Smooth muscle cell (in vitro differentiated cells): ENCODE measurements around the gene CRNN. TPM values are rescaled to one million over a fixed set of nuclear protein-coding genes. Genes with fewer than 3 reads are reported as not detected.

Source experiments
- DNase-seq: peaks from one replicate; lab custom pipeline; 2025; ENCODE audit not compliant: unreplicated experiment; lab: John Stamatoyannopoulos, UW
- H2AFZ ChIP-seq: fragments of 200-600 bp; sonication (generic); 2 replicates; pipeline ENCODE4 v1.6.0; 2016; ENCODE audit warnings: antibody characterized with exemption, low read depth, mild to moderate bottlenecking
- H3F3A ChIP-seq: fragments of 200-600 bp; sonication (generic); 2 replicates; pipeline ENCODE4 v1.6.0; 2017; ENCODE audit warnings: antibody characterized with exemption, low read depth
- H3K27ac ChIP-seq: fragments of 200-600 bp; sonication (generic); 2 replicates; pipeline ENCODE4 v1.5.1; 2016; ENCODE audit warnings: low read depth, mild to moderate bottlenecking
- H3K27me3 ChIP-seq: fragments of 200-600 bp; sonication (generic); 2 replicates; pipeline ENCODE4 v1.6.1; 2016; ENCODE audit warnings: low read depth, mild to moderate bottlenecking
- H3K36me3 ChIP-seq: fragments of 200-600 bp; sonication (generic); 2 replicates; pipeline ENCODE4 v1.5.1; 2016; ENCODE audit warnings: low read depth
- H3K4me1 ChIP-seq: fragments of 200-600 bp; sonication (generic); 2 replicates; pipeline ENCODE4 v1.5.1; 2016; ENCODE audit warnings: low read depth
- H3K4me2 ChIP-seq: fragments of 200-600 bp; sonication (generic); 2 replicates; pipeline ENCODE4 v1.6.0; 2016; ENCODE audit warnings: mild to moderate bottlenecking
- H3K4me3 ChIP-seq: fragments of 200-600 bp; sonication (generic); 2 replicates; pipeline ENCODE4 v1.5.1; 2016; ENCODE audit warnings: mild to moderate bottlenecking
- H3K79me2 ChIP-seq: fragments of 200-600 bp; sonication (generic); 2 replicates; pipeline ENCODE4 v1.6.0; 2016; ENCODE audit warnings: low read depth, mild to moderate bottlenecking
- H3K9ac ChIP-seq: fragments of 200-600 bp; sonication (generic); 2 replicates; pipeline ENCODE4 v1.6.0; 2016; ENCODE audit warnings: low read depth
- H3K9me3 ChIP-seq: fragments of 200-600 bp; sonication (generic); replicated peaks from 2 replicates; pipeline ENCODE4 v1.5.1; 2016; ENCODE audit warnings: low read depth
- H4K20me1 ChIP-seq: fragments of 200-600 bp; sonication (generic); 2 replicates; pipeline ENCODE4 v1.6.0; 2016; ENCODE audit warnings: low read depth
- WGBS: methylation state at CpG from one replicate; pipeline ENCODE4 v1.1.7; 2016; ENCODE audit warnings: low lambda C conversion rate; 5-methylcytosine and 5-hydroxymethylcytosine counted together
- polyA plus RNA-seq: library from polyadenylated mRNA; unstranded; fragments of >200 nt; fragmentation: Nextera tagmentation; extraction: Ambion mirVana; gene quantifications from 2 replicates; pipeline ENCODE4 v1.2.1, GENCODE V29; 2016
- total RNA-seq: library from RNA; depleted of rRNA; stranded (reverse); fragments of >200 nt; gene quantifications from 2 replicates; pipeline ENCODE4 v1.2.3, GENCODE V29; 2014
- TF ChIP-seq, protein P1 (sequence below): fragments of 200-600 bp; sonication (generic); IDR thresholded peaks from 2 replicates; pipeline ENCODE4 v1.5.1; 2017; ENCODE audit warnings: borderline replicate concordance, mild to moderate bottlenecking, antibody characterized with exemption; ENCODE audit not compliant: insufficient read depth, poor library complexity, severe bottlenecking

CRNN gene
- total and polyA plus RNA-seq, 2 experiments from 2014 or later = not detected

DNA sequence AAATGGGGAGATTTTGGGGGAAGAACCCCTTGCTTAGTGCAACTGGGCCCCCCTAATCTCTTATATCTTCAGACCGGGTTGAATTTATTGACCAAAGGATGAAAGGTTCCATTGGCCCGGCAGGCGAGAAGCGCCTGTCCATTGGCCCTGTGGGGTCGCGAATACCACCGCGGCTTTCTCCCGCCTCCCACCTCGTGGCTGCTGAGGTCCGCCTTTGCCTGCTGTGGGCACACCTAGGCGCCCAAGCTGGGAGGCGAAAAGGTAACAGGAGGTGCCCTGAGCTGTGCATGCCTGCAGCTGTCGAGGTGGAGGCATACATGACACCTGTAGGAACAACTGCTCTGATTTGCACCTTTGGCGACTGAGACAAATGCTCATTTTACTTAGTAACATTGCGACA is 33.1 kb downstream of the CRNN start:
- no peaks in the 10 kb centered on the region for H3K27me3 ChIP-seq
- H3K4me1 ChIP-seq = no peaks in the 10 kb centered on the region
- no peaks in the 10 kb centered on the region for H3K79me2 ChIP-seq
- no peaks in the 10 kb centered on the region for H3K36me3 ChIP-seq
- TF ChIP-seq, protein P1, sequence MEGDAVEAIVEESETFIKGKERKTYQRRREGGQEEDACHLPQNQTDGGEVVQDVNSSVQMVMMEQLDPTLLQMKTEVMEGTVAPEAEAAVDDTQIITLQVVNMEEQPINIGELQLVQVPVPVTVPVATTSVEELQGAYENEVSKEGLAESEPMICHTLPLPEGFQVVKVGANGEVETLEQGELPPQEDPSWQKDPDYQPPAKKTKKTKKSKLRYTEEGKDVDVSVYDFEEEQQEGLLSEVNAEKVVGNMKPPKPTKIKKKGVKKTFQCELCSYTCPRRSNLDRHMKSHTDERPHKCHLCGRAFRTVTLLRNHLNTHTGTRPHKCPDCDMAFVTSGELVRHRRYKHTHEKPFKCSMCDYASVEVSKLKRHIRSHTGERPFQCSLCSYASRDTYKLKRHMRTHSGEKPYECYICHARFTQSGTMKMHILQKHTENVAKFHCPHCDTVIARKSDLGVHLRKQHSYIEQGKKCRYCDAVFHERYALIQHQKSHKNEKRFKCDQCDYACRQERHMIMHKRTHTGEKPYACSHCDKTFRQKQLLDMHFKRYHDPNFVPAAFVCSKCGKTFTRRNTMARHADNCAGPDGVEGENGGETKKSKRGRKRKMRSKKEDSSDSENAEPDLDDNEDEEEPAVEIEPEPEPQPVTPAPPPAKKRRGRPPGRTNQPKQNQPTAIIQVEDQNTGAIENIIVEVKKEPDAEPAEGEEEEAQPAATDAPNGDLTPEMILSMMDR = no peak
- no peak overlapping the region for H3K9ac ChIP-seq
- H3K9me3 ChIP-seq = no peaks in the 10 kb centered on the region
- no peak overlapping the region for H3K4me3 ChIP-seq
- no peak overlapping the region for H3K27ac ChIP-seq
- H3K4me2 ChIP-seq = no peak overlapping the region
- H4K20me1 ChIP-seq = no peaks in the 10 kb centered on the region
- no peak for DNase-seq
- H2AFZ ChIP-seq = no peak overlapping the region
- WGBS = 85% methylated on average over 16 of the region's 16 CpGs
- H3F3A ChIP-seq = no peaks in the 10 kb centered on the region

DNA sequence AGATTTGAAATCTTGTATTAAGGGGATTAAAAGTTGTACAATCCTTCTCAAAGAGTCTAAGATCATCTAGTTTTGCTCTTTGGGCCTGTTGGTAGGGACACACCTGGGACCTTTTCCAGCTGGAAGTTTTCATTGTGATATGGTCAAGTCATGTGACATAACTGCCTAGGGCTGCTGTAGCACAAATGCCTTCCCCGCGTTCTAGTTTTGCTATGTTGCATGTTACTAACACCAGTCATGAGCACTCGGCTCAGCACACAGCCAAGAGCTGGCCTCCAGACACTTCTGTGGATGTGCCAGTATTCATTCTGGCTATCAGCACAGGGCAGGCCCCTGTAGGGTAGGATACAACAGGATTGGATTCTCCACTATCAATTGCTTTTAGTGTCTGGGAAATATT is 39.6 kb downstream of the CRNN start:
- no peak overlapping the region for H3K9ac ChIP-seq
- no peaks in the 10 kb centered on the region for H3K79me2 ChIP-seq
- DNase-seq = no peak
- H3F3A ChIP-seq = no peaks in the 10 kb centered on the region
- H3K4me1 ChIP-seq = no peaks in the 10 kb centered on the region
- H3K36me3 ChIP-seq = no peaks in the 10 kb centered on the region
- WGBS = 80% methylated on average over 3 of the region's 3 CpGs
- H3K9me3 ChIP-seq = no peaks in the 10 kb centered on the region
- no peaks in the 10 kb centered on the region for H3K27me3 ChIP-seq
- H4K20me1 ChIP-seq = no peaks in the 10 kb centered on the region
- H2AFZ ChIP-seq = no peak overlapping the region
- H3K4me2 ChIP-seq = no peak overlapping the region
- no peak overlapping the region for H3K4me3 ChIP-seq
- TF ChIP-seq, protein P1 = no peak
- H3K27ac ChIP-seq = no peak overlapping the region

DNA sequence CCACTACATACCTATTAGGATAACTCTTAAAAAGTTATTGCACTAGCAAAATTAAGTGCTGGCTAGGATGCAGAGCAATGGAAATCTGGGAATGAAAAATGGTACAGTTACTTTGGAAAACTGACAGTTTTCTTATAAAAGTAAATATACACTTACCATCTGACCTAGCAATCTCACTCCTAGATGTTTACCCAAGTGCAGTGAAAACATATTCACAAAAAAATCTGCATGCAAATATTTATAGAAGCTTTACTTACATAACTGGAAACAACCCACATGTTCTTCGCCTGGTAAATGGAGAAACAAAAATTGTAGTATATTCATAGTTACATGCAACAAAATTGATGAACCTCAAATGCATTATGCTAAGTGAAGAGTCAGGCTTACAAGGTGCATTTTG is 41.4 kb downstream of the CRNN start:
- DNase-seq = no peak
- Histone ChIP-seq H3K9ac (no peak overlapping the region), H3K4me1 (no peaks in the 10 kb centered on the region), H3K4me3 (no peak overlapping the region), H3K27me3 (no peaks in the 10 kb centered on the region), H3K9me3 (peaks cover 13% of the 10 kb centered on the region), H3K79me2 (no peaks in the 10 kb centered on the region), H2AFZ (no peak overlapping the region), H4K20me1 (no peaks in the 10 kb centered on the region), H3K27ac (no peak overlapping the region), H3K36me3 (no peaks in the 10 kb centered on the region), H3K4me2 (no peak overlapping the region), H3F3A (no peaks in the 10 kb centered on the region)
- WGBS = 63% methylated on average over 1 of the region's 1 CpG
- TF ChIP-seq, protein P1 = no peak

DNA sequence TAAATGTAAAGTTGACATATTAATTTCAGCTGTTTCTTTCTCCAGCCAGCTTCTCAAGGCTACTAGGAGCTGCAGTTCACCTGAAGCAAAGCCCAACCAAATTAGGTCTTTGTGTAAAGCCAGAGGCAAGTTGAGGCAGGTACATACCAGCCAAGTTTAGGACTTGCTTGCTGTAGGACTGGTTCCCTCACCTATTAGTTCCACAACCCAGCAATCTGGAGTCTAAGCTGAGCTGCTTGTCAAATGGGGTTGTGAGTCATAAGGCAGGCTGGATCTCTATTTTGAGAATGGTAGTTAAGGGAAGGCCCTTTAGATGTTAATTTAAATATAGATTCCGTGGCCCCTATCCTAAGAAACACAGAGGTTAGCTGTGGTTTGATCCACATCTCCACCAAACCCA is 46.6 kb downstream of the CRNN start:
- H3K9me3 ChIP-seq = peaks cover 13% of the 10 kb centered on the region
- no peaks in the 10 kb centered on the region for H3F3A ChIP-seq
- no peaks in the 10 kb centered on the region for H3K27me3 ChIP-seq
- H4K20me1 ChIP-seq = no peaks in the 10 kb centered on the region
- no peak overlapping the region for H2AFZ ChIP-seq
- H3K36me3 ChIP-seq = no peaks in the 10 kb centered on the region
- no peak overlapping the region for H3K27ac ChIP-seq
- H3K4me3 ChIP-seq = no peak overlapping the region
- no peak overlapping the region for H3K4me2 ChIP-seq
- H3K4me1 ChIP-seq = no peaks in the 10 kb centered on the region
- H3K9ac ChIP-seq = no peak overlapping the region
- TF ChIP-seq, protein P1 = no peak
- WGBS = 12% methylated on average over 1 of the region's 1 CpG
- DNase-seq = no peak
- no peaks in the 10 kb centered on the region for H3K79me2 ChIP-seq
